Measurements from ENCODE around the gene FBXL16.

FBXL16 gene

DNA sequence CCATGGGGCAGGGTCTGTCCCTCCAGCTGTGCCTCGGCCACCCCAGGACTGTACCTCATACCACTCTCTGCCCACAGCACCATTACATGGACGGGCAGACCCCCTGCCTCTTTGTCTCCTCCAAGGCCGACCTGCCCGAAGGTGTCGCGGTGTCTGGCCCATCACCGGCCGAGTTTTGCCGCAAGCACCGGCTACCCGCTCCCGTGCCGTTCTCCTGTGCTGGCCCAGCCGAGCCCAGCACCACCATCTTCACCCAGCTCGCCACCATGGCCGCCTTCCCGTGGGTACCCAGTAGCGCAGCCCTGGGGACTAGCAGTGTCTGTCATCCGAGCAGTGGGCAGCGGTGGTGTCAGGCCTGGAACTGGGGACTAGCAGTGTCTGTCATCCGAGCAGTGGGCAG lies 32.8 kb downstream of the FBXL16 start:
- no peak overlapping the region for H3K4me3 ChIP-seq (ENCODE audit: low read length)
- no peak overlapping the region for H3K9ac ChIP-seq (ENCODE audit: low read length)
- H3K4ac ChIP-seq (ENCODE audit: low read depth, low read length) = no peak overlapping the region
- no peak overlapping the region for H2AK5ac ChIP-seq (ENCODE audit: low read length)
- H4K8ac ChIP-seq (ENCODE audit: low read depth, low read length) = no peak overlapping the region
- peaks cover 12% of the 10 kb centered on the region for H3K79me2 ChIP-seq (ENCODE audit: control insufficient read depth, insufficient read depth, low read length)
- peaks cover 9% of the 10 kb centered on the region for H3K79me1 ChIP-seq (ENCODE audit: low read length)
- peaks cover 22% of the 10 kb centered on the region for H3K36me3 ChIP-seq (ENCODE audit: control insufficient read depth, insufficient read depth, low read length)
- WGBS (ENCODE audit: extremely low coverage, insufficient coverage, low lambda C conversion rate) = no CpG with 5 or more reads among the region's 21 CpGs
- DNase-seq = no peak
- H3K4me1 ChIP-seq (ENCODE audit: control insufficient read depth, low read depth, low read length) = peaks cover 5% of the 10 kb centered on the region
- no peak overlapping the region for H3K4me2 ChIP-seq (ENCODE audit: low read length)
- no peak overlapping the region for H3K23ac ChIP-seq (ENCODE audit: low read length)
- no peak overlapping the region for H3K56ac ChIP-seq (ENCODE audit: low read length)
- H3K18ac ChIP-seq (ENCODE audit: low read length) = no peak overlapping the region
- H3K27ac ChIP-seq (ENCODE audit: low read depth, low read length) = no peak overlapping the region
- H2BK120ac ChIP-seq (ENCODE audit: low read depth, low read length) = no peak overlapping the region
- H2BK5ac ChIP-seq (ENCODE audit: low read length) = no peak overlapping the region
- H2BK15ac ChIP-seq (replicated peaks; ENCODE audit: low read depth) = no peak overlapping the region
- H4K5ac ChIP-seq (ENCODE audit: low read length) = no peak overlapping the region
- H3K27me3 ChIP-seq (ENCODE audit: insufficient read depth, low read length, poor library complexity) = no peaks in the 10 kb centered on the region

- H3K27me3 ChIP-seq (ENCODE audit: insufficient read depth, low read length, poor library complexity) = no peaks in the 10 kb centered on the region
- H3K4me1 ChIP-seq (ENCODE audit: control insufficient read depth, low read depth, low read length) = peaks cover 5% of the 10 kb centered on the region
- peaks cover 22% of the 10 kb centered on the region for H3K36me3 ChIP-seq (ENCODE audit: control insufficient read depth, insufficient read depth, low read length)
- no peak overlapping the region for H4K5ac ChIP-seq (ENCODE audit: low read length)
- H3K23ac ChIP-seq (ENCODE audit: low read length) = no peak overlapping the region
- H3K18ac ChIP-seq (ENCODE audit: low read length) = no peak overlapping the region
- H3K79me1 ChIP-seq (ENCODE audit: low read length) = peaks cover 9% of the 10 kb centered on the region
- DNase-seq = no peak
- no peak overlapping the region for H2BK5ac ChIP-seq (ENCODE audit: low read length)
- H3K56ac ChIP-seq (ENCODE audit: low read length) = no peak overlapping the region
- H3K27ac ChIP-seq (ENCODE audit: low read depth, low read length) = no peak overlapping the region
- no peak overlapping the region for H3K4me3 ChIP-seq (ENCODE audit: low read length)
- peaks cover 12% of the 10 kb centered on the region for H3K79me2 ChIP-seq (ENCODE audit: control insufficient read depth, insufficient read depth, low read length)
- no peak overlapping the region for H2BK15ac ChIP-seq (replicated peaks; ENCODE audit: low read depth)
- H3K4ac ChIP-seq (ENCODE audit: low read depth, low read length) = no peak overlapping the region
- no peak overlapping the region for H3K4me2 ChIP-seq (ENCODE audit: low read length)
- H4K8ac ChIP-seq (ENCODE audit: low read depth, low read length) = no peak overlapping the region
- WGBS (ENCODE audit: extremely low coverage, insufficient coverage, low lambda C conversion rate) = no CpG with 5 or more reads among the region's 19 CpGs
- no peak overlapping the region for H3K9ac ChIP-seq (ENCODE audit: low read length)
- H2BK120ac ChIP-seq (ENCODE audit: low read depth, low read length) = no peak overlapping the region
- no peak overlapping the region for H2AK5ac ChIP-seq (ENCODE audit: low read length)
Measured at GRCh38 chr16:672371-672770, 33.2 kb downstream of the FBXL16 start.

GRCh38 chr16:671353-672131 lies 34.1 kb downstream of the FBXL16 start:
- Histone ChIP-seq H3K4me2 (ENCODE audit: low read length) (no peak overlapping the region), H3K18ac (ENCODE audit: low read length) (no peak overlapping the region), H2BK120ac (ENCODE audit: low read depth, low read length) (no peak overlapping the region), H3K36me3 (ENCODE audit: control insufficient read depth, insufficient read depth, low read length) (peaks cover 22% of the 10 kb centered on the region), H3K79me2 (ENCODE audit: control insufficient read depth, insufficient read depth, low read length) (peaks cover 12% of the 10 kb centered on the region), H4K8ac (ENCODE audit: low read depth, low read length) (no peak overlapping the region), H4K5ac (ENCODE audit: low read length) (no peak overlapping the region), H3K4me1 (ENCODE audit: control insufficient read depth, low read depth, low read length) (peaks cover 5% of the 10 kb centered on the region), H3K4ac (ENCODE audit: low read depth, low read length) (no peak overlapping the region), H3K23ac (ENCODE audit: low read length) (no peak overlapping the region), H3K27ac (ENCODE audit: low read depth, low read length) (no peak overlapping the region), H2AK5ac (ENCODE audit: low read length) (no peak overlapping the region), H3K4me3 (ENCODE audit: low read length) (no peak overlapping the region), H3K27me3 (ENCODE audit: insufficient read depth, low read length, poor library complexity) (no peaks in the 10 kb centered on the region), H3K79me1 (ENCODE audit: low read length) (peaks cover 9% of the 10 kb centered on the region), H3K56ac (ENCODE audit: low read length) (no peak overlapping the region), H3K9ac (ENCODE audit: low read length) (no peak overlapping the region), H2BK15ac (replicated peaks; ENCODE audit: low read depth) (no peak overlapping the region), H2BK5ac (ENCODE audit: low read length) (no peak overlapping the region)
- WGBS (ENCODE audit: extremely low coverage, insufficient coverage, low lambda C conversion rate) = no CpG with 5 or more reads among the region's 40 CpGs
- no peak for DNase-seq

DNA sequence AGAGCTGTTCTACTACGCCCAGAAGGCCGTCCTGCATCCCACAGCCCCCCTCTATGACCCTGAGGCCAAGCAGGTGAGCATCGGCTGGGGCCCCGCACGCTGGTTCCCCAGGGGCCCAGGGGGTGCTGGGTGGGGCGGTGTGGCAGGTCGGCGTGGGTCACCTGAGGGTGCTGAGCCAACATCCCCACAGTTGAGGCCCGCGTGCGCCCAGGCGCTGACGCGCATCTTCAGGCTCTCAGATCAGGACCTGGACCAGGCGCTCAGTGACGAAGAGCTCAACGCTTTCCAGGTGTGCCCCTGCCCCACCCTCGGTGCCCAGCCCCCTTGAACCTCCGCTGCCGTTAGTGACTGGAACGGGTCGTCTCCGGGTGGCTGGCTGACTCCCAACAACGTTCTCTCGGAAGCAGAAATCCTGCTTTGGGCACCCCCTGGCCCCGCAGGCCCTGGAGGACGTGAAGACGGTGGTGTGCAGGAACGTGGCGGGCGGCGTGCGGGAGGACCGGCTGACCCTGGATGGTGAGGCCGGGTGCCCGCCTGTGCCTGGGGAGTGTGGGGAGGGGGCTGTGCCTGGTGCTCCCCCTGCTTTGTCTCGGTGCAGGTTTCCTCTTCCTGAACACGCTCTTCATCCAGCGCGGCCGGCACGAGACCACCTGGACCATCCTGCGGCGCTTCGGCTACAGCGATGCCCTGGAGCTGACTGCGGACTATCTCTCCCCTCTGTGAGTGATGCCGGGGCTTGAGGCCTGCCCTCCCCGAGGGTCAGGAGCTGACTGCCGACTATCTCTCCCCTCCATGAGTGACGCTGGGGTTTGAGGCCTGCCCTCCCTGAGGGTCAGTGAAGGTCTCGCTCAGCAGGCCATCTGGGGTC lies 34.9 kb downstream of the FBXL16 start:
- Histone ChIP-seq H2BK5ac (ENCODE audit: low read length) (no peak overlapping the region), H3K4me1 (ENCODE audit: control insufficient read depth, low read depth, low read length) (peaks cover 5% of the 10 kb centered on the region), H3K18ac (ENCODE audit: low read length) (no peak overlapping the region), H3K4ac (ENCODE audit: low read depth, low read length) (no peak overlapping the region), H3K4me3 (ENCODE audit: low read length) (no peak overlapping the region), H3K23ac (ENCODE audit: low read length) (no peak overlapping the region), H2AK5ac (ENCODE audit: low read length) (no peak overlapping the region), H3K56ac (ENCODE audit: low read length) (no peak overlapping the region), H2BK15ac (replicated peaks; ENCODE audit: low read depth) (no peak overlapping the region), H3K9ac (ENCODE audit: low read length) (no peak overlapping the region), H3K4me2 (ENCODE audit: low read length) (no peak overlapping the region), H4K5ac (ENCODE audit: low read length) (no peak overlapping the region), H4K8ac (ENCODE audit: low read depth, low read length) (no peak overlapping the region), H2BK120ac (ENCODE audit: low read depth, low read length) (no peak overlapping the region), H3K79me1 (ENCODE audit: low read length) (peaks cover 9% of the 10 kb centered on the region), H3K27ac (ENCODE audit: low read depth, low read length) (no peak overlapping the region), H3K79me2 (ENCODE audit: control insufficient read depth, insufficient read depth, low read length) (peaks cover 12% of the 10 kb centered on the region), H3K36me3 (ENCODE audit: control insufficient read depth, insufficient read depth, low read length) (peaks cover 22% of the 10 kb centered on the region), H3K27me3 (ENCODE audit: insufficient read depth, low read length, poor library complexity) (no peaks in the 10 kb centered on the region)
- DNase-seq = no peak
- WGBS (ENCODE audit: extremely low coverage, insufficient coverage, low lambda C conversion rate) = no CpG with 5 or more reads among the region's 52 CpGs

- Histone ChIP-seq H3K56ac (ENCODE audit: low read length) (no peak overlapping the region), H3K4me2 (ENCODE audit: low read length) (no peak overlapping the region), H3K27ac (ENCODE audit: low read depth, low read length) (no peak overlapping the region), H3K4ac (ENCODE audit: low read depth, low read length) (no peak overlapping the region), H3K36me3 (ENCODE audit: control insufficient read depth, insufficient read depth, low read length) (peaks cover 22% of the 10 kb centered on the region), H2BK15ac (replicated peaks; ENCODE audit: low read depth) (no peak overlapping the region), H4K8ac (ENCODE audit: low read depth, low read length) (no peak overlapping the region), H2AK5ac (ENCODE audit: low read length) (no peak overlapping the region), H3K18ac (ENCODE audit: low read length) (no peak overlapping the region), H3K9ac (ENCODE audit: low read length) (no peak overlapping the region), H3K4me3 (ENCODE audit: low read length) (no peak overlapping the region), H3K79me2 (ENCODE audit: control insufficient read depth, insufficient read depth, low read length) (peaks cover 12% of the 10 kb centered on the region), H3K4me1 (ENCODE audit: control insufficient read depth, low read depth, low read length) (no peaks in the 10 kb centered on the region), H2BK120ac (ENCODE audit: low read depth, low read length) (no peak overlapping the region), H3K23ac (ENCODE audit: low read length) (no peak overlapping the region), H4K5ac (ENCODE audit: low read length) (no peak overlapping the region), H2BK5ac (ENCODE audit: low read length) (no peak overlapping the region), H3K27me3 (ENCODE audit: insufficient read depth, low read length, poor library complexity) (no peaks in the 10 kb centered on the region), H3K79me1 (ENCODE audit: low read length) (peaks cover 9% of the 10 kb centered on the region)
- DNase-seq = no peak
- no CpG with 5 or more reads among the region's 13 CpGs for WGBS (ENCODE audit: extremely low coverage, insufficient coverage, low lambda C conversion rate)
Measured at GRCh38 chr16:669666-670065, 35.9 kb downstream of the FBXL16 start.

Data from mesendoderm (in vitro differentiated cells).